GM10847 (cell line): ENCODE measurements around the gene TTLL3.
A peak's percentile ranks its signal among the peaks of the same experiment; 100 is the strongest.

Source experiments
- POLR2A ChIP-seq: IDR thresholded peaks from 2 replicates; pipeline ENCODE4 v1.6.1; 2011; ENCODE audit not compliant: insufficient read length; ENCODE audit errors: extremely low read depth

TTLL3 gene

GRCh38 chr3:9841015-9841414 lies 31.0 kb downstream of the TTLL3 start:
- no peak for TF ChIP-seq POLR2A

GRCh38 chr3:9843715-9844438 lies 33.8 kb downstream of the TTLL3 start, which contains the start of gene RPUSD3:
Gene RPUSD3, minus strand, starts transcription at chr3:9844008. Its CDS starts 18 bp downstream, at chr3:9843990.
- TF ChIP-seq POLR2A = peak; percentile 72

DNA sequence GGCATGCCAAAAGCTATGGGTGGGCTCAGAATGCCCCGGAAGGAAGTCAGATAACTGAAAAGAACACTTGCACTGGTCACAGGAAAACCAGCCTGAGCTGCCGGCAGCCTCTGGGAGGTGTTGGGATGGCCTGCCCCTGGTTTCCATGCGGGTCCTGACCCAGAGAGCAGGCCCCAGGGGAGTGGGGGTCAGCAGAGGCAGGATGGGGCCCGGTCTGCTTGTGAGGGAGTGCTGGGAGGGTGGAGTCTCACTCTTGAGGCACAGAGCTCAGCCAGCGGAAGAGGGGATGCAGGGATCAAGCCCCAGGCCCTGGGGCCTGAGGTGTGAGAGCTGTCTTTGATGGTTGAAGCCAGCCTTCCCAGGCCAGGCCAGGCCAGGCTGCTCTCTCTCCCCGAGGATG lies 36.2 kb downstream of the TTLL3 start:
- no peak for TF ChIP-seq POLR2A

DNA sequence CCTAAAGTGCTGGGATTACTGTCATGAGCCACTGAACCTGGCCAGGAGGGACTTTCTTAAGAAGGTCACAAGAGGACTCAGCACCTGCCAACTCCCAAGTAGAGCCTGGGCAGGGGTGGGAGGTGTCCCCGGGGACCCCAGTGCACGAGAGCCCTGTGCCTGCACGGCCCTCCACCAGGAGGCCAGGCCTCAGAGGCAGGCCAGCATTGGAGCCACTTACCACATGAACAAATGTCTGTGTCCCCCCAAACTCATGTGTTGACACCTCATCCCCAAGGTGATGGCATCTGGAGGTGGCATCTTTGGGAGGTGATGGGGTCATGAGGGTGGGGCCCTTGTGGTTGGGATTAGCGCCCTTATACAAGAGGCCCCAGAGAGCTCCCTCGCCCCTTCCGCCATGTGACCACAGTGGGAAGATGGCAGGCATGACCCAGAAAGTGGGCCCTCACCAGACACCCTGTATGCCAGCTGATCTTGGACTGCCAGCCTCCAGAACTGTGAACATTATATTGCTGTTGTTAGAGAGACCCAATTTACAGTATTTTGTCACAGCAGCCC lies 36.9 kb downstream of the TTLL3 start:
- TF ChIP-seq POLR2A = no peak

- TF ChIP-seq POLR2A = no peak
Observed at GRCh38 chr3:9852528-9852927, 42.5 kb downstream of the TTLL3 start.

DNA sequence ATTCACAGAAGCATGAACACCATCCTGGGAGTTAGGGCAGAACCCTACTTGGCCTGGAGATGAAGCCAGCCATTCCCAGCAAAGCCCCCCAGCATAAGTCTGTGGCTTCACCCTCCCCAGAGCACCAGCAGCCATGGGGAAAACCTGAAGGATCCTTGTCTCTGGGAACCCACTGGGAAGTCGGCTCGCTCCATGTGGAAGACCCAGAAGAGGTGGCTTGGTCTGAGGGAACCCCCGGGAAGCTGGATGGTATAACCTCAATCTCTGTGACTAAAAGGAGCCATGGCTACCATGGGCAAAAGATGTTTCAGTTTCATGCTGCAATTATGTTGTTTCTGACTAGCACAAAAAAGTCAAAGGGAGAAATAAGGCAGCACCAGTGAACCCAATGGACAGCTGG lies 45.5 kb downstream of the TTLL3 start:
- no peak for TF ChIP-seq POLR2A

GRCh38 chr3:9859530-9860025 lies 49.5 kb downstream of the TTLL3 start:
- no peak for TF ChIP-seq POLR2A

DNA sequence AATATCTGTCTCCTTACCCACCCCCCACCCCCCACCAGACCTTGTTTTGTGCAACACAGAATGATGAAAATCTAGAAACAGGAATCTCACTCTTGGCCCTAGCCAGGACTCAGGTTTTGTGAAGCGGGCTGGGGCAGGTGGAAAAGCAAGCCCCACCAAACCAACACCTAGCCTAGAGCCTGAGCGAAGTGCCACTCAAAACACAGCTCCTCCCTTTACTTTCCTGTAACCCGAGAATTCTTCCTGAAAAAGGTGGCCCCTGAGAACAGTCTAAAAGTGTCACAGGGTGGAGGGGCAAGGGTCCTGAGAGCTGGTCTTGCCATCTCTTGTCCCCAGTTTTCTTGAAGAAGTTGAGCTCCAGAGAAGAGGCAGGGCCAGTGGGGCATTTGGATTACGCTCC lies 51.1 kb downstream of the TTLL3 start:
- no peak for TF ChIP-seq POLR2A

- no peak for TF ChIP-seq POLR2A
Observed at GRCh38 chr3:9861626-9862130, 51.6 kb downstream of the TTLL3 start.

DNA sequence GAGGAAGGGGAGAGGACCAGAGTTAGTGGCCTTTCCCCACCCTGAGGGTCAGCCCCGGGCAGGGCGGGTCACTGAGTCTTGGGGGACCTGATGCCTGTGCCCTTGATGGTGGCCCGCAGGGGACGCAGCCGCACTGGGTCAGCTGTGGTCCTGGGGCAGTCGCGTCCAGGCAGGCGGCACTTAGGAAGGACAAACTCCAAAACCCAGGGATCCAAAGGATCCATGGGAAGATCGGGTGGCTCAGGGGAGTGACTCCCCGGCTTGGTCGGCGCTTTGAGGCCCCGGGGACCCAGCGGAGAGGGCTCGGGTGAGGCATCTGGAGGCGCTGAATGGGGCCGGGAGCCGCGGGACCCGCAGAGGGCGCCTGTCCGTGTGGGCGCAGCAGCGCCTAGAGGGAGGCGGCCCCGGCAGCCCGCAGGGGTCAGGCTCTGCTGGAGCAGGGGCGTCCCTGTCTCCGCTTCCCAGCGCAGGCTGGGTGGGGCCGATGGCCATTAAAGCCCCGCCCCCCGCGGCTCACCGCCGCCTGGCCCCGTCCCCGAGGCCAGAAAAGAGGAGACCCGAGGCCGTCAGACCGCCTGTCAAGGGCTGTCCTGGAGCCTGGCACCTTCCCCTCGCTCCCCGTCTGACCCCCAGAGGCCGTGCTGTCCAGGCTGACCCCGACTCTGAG lies 52.5 kb downstream of the TTLL3 start:
- no peak for TF ChIP-seq POLR2A

DNA sequence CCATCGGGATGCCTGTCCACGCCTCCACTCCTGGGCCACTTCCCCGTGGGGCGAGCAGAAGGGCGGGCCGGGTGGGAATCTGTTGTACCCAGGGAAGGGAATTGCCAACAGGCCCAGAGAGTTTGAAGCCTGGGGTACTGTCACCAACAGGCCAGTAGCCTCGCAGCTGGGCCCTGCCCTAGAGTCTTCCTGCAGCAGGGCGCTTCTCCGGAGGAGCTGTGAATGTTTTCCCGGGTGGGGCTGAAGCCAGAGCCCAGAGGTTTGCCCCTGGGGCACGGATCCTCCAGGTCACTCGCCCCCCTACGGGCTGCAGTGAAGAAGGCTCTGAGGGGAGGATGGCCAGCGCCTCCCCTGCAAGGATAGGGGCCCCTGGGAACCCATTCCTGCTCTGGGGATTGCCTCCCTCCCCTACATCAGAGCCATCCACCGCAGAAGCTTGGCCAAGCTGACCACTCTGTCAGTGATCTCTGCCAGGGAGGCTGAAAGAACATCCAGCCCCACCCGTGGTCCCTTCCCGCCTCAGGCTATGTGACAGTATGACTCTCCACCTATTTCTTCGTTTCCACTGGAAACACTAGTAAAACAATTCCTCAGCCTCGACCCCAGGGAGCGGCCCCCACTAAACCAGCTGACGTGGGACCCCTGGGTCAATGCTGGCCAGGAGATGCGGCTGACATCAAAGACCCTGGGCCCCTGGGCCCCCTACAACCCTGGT lies 53.2 kb downstream of the TTLL3 start:
- TF ChIP-seq POLR2A = no peak

DNA sequence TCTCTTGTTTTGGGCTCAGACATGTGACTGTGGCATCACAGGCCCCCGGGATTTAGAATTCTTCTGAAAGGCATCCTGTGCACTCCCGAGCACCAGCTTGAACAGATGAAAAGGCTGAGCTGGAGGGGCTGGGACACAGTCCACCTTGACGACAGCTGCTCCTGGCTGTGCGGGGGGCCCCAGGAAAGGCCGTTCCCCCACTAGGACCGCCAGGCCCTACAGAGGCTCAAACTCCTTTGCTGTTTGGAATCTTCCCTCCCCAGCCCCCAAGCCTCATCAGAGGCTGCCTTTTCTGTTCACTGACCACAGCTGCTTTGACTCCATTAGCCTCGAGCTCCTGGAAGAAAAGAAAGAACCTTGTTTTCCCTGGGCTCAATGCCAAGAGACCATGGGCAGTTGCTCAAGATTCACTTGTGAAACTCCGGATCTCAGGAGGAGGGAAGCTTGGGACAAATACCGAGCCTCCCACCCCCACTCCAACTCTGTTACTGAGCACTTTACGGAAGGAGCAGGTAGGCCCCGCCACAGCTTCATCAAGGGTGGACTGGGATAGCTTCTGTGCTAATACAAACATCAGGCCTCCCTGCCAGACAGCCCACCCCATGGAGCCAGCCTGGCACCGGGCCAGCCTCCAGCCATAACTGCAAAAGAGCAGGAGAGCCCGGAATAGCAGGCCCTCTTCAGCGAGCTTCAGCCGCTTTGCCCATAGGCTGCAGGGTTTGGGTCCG lies 54.3 kb downstream of the TTLL3 start:
- TF ChIP-seq POLR2A = no peak

GRCh38 chr3:9866639-9867038 lies 56.6 kb downstream of the TTLL3 start:
- TF ChIP-seq POLR2A = no peak

DNA sequence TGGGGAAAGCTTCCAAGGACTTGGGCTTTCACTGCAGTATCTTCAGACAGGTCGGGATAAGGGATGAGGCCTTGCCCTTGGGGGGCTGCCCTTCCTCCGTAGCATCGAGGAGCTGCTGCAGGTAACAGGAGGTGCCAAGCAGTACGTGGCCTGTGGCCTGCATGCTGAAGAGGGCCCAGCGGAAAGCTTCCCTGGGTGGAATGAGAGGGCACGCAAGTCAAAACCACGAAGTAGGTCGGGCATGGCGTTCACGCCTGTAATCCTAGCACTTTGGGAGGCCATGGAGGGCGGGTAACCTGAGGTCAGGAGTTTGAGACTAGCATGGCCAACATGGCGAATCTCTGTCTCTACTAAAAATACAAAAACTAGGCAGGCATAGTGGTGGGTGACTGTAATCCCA lies 57.0 kb downstream of the TTLL3 start:
- no peak for TF ChIP-seq POLR2A

GRCh38 chr3:9869955-9870354 lies 59.9 kb downstream of the TTLL3 start:
- no peak for TF ChIP-seq POLR2A
